GM12878 (cell line): ENCODE data around the gene MAD2L1BP. TPM values are rescaled to one million over a fixed set of nuclear protein-coding genes. Genes with fewer than 3 reads are reported as not detected.
"Not testable (repeated sequence)": the region's sequence is repeated elsewhere in the genome, so short reads cannot be mapped to it uniquely, and the experiment has no call there.

Source experiments
- ATAC-seq: fragments of 200-7000 bp; cut with Tn5 transposase; 3 replicates; pipeline ENCODE4 v1.9.1; 2020; ENCODE audit warnings: mild to moderate bottlenecking, moderate library complexity
- BruUV-seq: library from RNA; stranded (reverse); fragments of 400-500 nt; replicated peaks from 2 replicates; lab custom pipeline; 2021; lab: Mats Ljungman, UMichigan
- CTCF ChIA-PET: fragments of 300-600 bp; sonication (Branson Sonifier 250); formaldehyde crosslinking; extraction: SDS; loops from one replicate; lab custom pipeline; 2021; ENCODE audit warnings: inconsistent platforms; lab: Yijun Ruan, JAX
- POLR2A ChIA-PET: fragments of 350-600 bp; formaldehyde crosslinking; extraction: SDS; loops from one replicate; lab custom pipeline; 2021; ENCODE audit warnings: inconsistent platforms; lab: Charles Lee
- RAD21 ChIA-PET: fragments of 300-600 bp; sonication (Branson Sonifier 250); formaldehyde crosslinking; loops from one replicate; lab custom pipeline; 2023; ENCODE audit warnings: antibody characterized with exemption; ENCODE audit not compliant: unreplicated experiment; lab: Charles Lee
- SMC1A ChIA-PET: fragments of 300-600 bp; sonication (Branson Sonifier 250); formaldehyde crosslinking; loops from one replicate; lab custom pipeline; 2023; ENCODE audit not compliant: unreplicated experiment, uncharacterized antibody; lab: Charles Lee
- DNase-seq: peaks from one replicate; pipeline ENCODE4 v3.0.0-alpha.2; 2011; ENCODE audit warnings: low read depth, low spot score
- FAIRE-seq: peaks from 3 replicates; lab custom pipeline; 2011; peaks lifted over from hg19 to GRCh38; lab: Jason Lieb, UNC
- H2AFZ ChIP-seq: 2 replicates; pipeline ENCODE4 v1.6.0; 2011; ENCODE audit warnings: low read depth, low read length, control low read depth; ENCODE audit not compliant: control insufficient read depth
- H3K27ac ChIP-seq: 2 replicates; pipeline ENCODE4 v1.5.1; 2011; ENCODE audit warnings: control low read depth; ENCODE audit not compliant: control insufficient read depth, insufficient read depth
- H3K27me3 ChIP-seq, 2 experiments: replicated peaks in 1 of 2; 2 replicates each; pipeline versions ENCODE4 v1.6.0 to v1.6.1; 2011; ENCODE audit warnings: low read length in 1 of 2; ENCODE audit not compliant: control insufficient read depth in 2 of 2, insufficient read depth in 2 of 2
- H3K36me3 ChIP-seq, 2 experiments: 2 replicates each; pipeline ENCODE4 v1.5.1; 2011; ENCODE audit warnings: low read length in 1 of 2; ENCODE audit not compliant: control insufficient read depth in 2 of 2, insufficient read depth in 2 of 2
- H3K4me1 ChIP-seq: 2 replicates; pipeline ENCODE4 v1.6.1; 2011; ENCODE audit warnings: mild to moderate bottlenecking, low read length, moderate library complexity, mixed read lengths; ENCODE audit not compliant: control insufficient read depth, insufficient read depth
- H3K4me2 ChIP-seq: 2 replicates; pipeline ENCODE4 v1.6.0; 2011; ENCODE audit warnings: control low read depth; ENCODE audit not compliant: control insufficient read depth, insufficient read depth
- H3K4me3 ChIP-seq: fragments of 200-600 bp; sonication (generic); 2 replicates; pipeline ENCODE4 v1.5.1; 2016
- H3K79me2 ChIP-seq: 2 replicates; pipeline ENCODE4 v1.6.0; 2011; ENCODE audit warnings: low read length; ENCODE audit not compliant: control insufficient read depth, insufficient read depth
- H3K9ac ChIP-seq: 2 replicates; pipeline ENCODE4 v1.8.0; 2011; ENCODE audit warnings: low read length, control low read depth, mixed read lengths; ENCODE audit not compliant: control insufficient read depth, insufficient read depth
- H3K9me3 ChIP-seq: replicated peaks from 3 replicates; pipeline ENCODE4 v1.5.1; 2011; ENCODE audit warnings: mild to moderate bottlenecking, low read length; ENCODE audit not compliant: control insufficient read depth, insufficient read depth
- H4K20me1 ChIP-seq: 2 replicates; pipeline ENCODE4 v1.6.0; 2011; ENCODE audit not compliant: control insufficient read depth, insufficient read depth
- BRCA1 ChIP-seq: IDR thresholded peaks from 2 replicates; pipeline ENCODE4 v1.6.1; 2011; ENCODE audit warnings: low read depth, low read length, improper control_type of control experiment
- EGR1 ChIP-seq, 2 experiments: IDR thresholded peaks; 1 replicate in 1 of 2; 2 replicates in 1 of 2; pipeline ENCODE4 v1.6.1; 2011 to 2012; ENCODE audit warnings: low read depth in 2 of 2, low read length in 2 of 2, borderline replicate concordance in 1 of 2, mild to moderate bottlenecking in 1 of 2, moderate library complexity in 1 of 2
- HDAC6 ChIP-seq: fragments of 200-600 bp; sonication (generic); IDR thresholded peaks from one replicate; pipeline ENCODE4 v1.8.0; 2017; ENCODE audit warnings: antibody characterized with exemption; ENCODE audit not compliant: unreplicated experiment
- HDGF ChIP-seq: fragments of 450-650 bp; IDR thresholded peaks from 2 replicates; pipeline ENCODE4 v1.6.1; 2016; ENCODE audit warnings: antibody characterized with exemption
- MEF2A ChIP-seq: IDR thresholded peaks from 2 replicates; pipeline ENCODE4 v1.6.1; 2011; ENCODE audit warnings: low read depth, mild to moderate bottlenecking, low read length, moderate library complexity; ENCODE audit not compliant: insufficient read depth
- NFYB ChIP-seq: IDR thresholded peaks from 2 replicates; pipeline ENCODE4 v1.6.1; 2011; ENCODE audit warnings: low read depth, mild to moderate bottlenecking, low read length, improper control_type of control experiment, moderate library complexity; ENCODE audit not compliant: insufficient read depth
- SMAD5 ChIP-seq: IDR thresholded peaks from 2 replicates; pipeline ENCODE4 v1.6.1; 2016; ENCODE audit warnings: antibody characterized with exemption, low read depth
- SP1 ChIP-seq: IDR thresholded peaks from one replicate; pipeline ENCODE4 v1.6.1; 2011; ENCODE audit warnings: low read depth, low read length
- ZSCAN29 ChIP-seq: fragments of 450-650 bp; IDR thresholded peaks from 2 replicates; pipeline ENCODE4 v1.6.1; 2017; ENCODE audit warnings: mild to moderate bottlenecking, moderate library complexity
- WGBS: methylation state at CpG from one replicate; pipeline ENCODE4 v1.1.6; 2016; ENCODE audit warnings: low lambda C conversion rate; ENCODE audit not compliant: insufficient replicate concordance, insufficient coverage; ENCODE audit errors: missing lambda C conversion rate; 5-methylcytosine and 5-hydroxymethylcytosine counted together
- in situ Hi-C: fragments of 300-500 bp; cut with MboI; formaldehyde crosslinking; loops from 9 replicates; pipeline ENCODE4 v1.14.3; 2018; ENCODE audit warnings: mixed read lengths
- intact Hi-C: fragments of 100-400 bp; cut with micrococcal nuclease; formaldehyde crosslinking; loops from one replicate; pipeline ENCODE4 v1.14.2; 2022; ENCODE audit not compliant: unreplicated experiment
- polyA plus RNA-seq, 11 experiments: library from polyadenylated mRNA; depleted of rRNA in 4 of 11; unstranded in 6 of 11; stranded (reverse) in 5 of 11; fragments of >200 nt; fragmentation: Nextera tagmentation in 4 of 11; fragmentation: Illumina TruSeq in 1 of 11; extraction: Ambion mirVana in 4 of 11; extraction: Trizol in 1 of 11; gene quantifications; 1 replicate in 1 of 11; 2 replicates in 10 of 11; pipeline versions ENCODE4 v1.2.1 to v1.2.3, GENCODE V29; 2011 to 2016; ENCODE audit warnings: inconsistent platforms in 2 of 11, missing spikeins in 2 of 11, low read depth in 1 of 11
- total RNA-seq, 4 experiments: library from RNA; depleted of rRNA in 3 of 4; stranded (reverse); fragments of >200 nt in 3 of 4; fragmentation: Illumina TruSeq in 1 of 4; extraction: Trizol in 1 of 4; gene quantifications; 2 replicates each; pipeline versions ENCODE4 v1.2.1 to v1.2.3, GENCODE V29; 2013 to 2021
- TF ChIP-seq, protein P1 (sequence below): IDR thresholded peaks from 2 replicates; pipeline ENCODE4 v1.6.1; 2012; ENCODE audit warnings: low read depth, low read length, improper control_type of control experiment

MAD2L1BP gene
- total and polyA plus RNA-seq, 10 of the 15 experiments (the other 5 are each of a cell fraction or from before 2014, with no cell fraction given), result 39.2 to 155 (median 60.3) TPM

GRCh38 chr6:43630980-43631619 is 4.5 kb upstream of the MAD2L1BP start (continued):
- no peak for TF ChIP-seq HDGF
- no peak for TF ChIP-seq MEF2A
- no peak for TF ChIP-seq EGR1 (IDR thresholded peaks at IDR 0.05; ENCODE audit: borderline replicate concordance in 1 of 2, low read depth in 2 of 2, low read length in 2 of 2)
- TF ChIP-seq SP1, result no peak
- no peak for TF ChIP-seq HDAC6
- no peak for TF ChIP-seq BRCA1
- TF ChIP-seq, protein P1, sequence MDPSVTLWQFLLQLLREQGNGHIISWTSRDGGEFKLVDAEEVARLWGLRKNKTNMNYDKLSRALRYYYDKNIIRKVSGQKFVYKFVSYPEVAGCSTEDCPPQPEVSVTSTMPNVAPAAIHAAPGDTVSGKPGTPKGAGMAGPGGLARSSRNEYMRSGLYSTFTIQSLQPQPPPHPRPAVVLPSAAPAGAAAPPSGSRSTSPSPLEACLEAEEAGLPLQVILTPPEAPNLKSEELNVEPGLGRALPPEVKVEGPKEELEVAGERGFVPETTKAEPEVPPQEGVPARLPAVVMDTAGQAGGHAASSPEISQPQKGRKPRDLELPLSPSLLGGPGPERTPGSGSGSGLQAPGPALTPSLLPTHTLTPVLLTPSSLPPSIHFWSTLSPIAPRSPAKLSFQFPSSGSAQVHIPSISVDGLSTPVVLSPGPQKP, result no peak
- no peak for TF ChIP-seq NFYB
- no peak for TF ChIP-seq ZSCAN29
- TF ChIP-seq SMAD5, result no peak

GRCh38 chr6:43633002-43633401 is 2.6 kb upstream of the MAD2L1BP start:
- Histone ChIP-seq H3K79me2 (peaks cover 27% of the 10 kb centered on the region), H3K4me1 (peaks cover 16% of the 10 kb centered on the region)
- H3K36me3 ChIP-seq, CTCF ChIA-PET, H4K20me1 ChIP-seq, DNase-seq, H3K9ac ChIP-seq, H3K27me3 ChIP-seq, SMC1A ChIA-PET, FAIRE-seq, H3K4me3 ChIP-seq, ATAC-seq, in situ Hi-C loops, H3K4me2 ChIP-seq, BruUV-seq, H2AFZ ChIP-seq, H3K9me3 ChIP-seq, intact Hi-C loops, H3K27ac ChIP-seq: not testable (repeated sequence)
- RAD21 ChIA-PET, result interaction anchor here (0.7 kb wide), 1 partner anchor 451 kb away, joined by 3 read pairs; the partner anchor contains the start of gene CUL9
- POLR2A ChIA-PET, result interaction anchor here (0.6 to 0.7 kb wide), 3 partner anchors 17 to 362 kb away, joined by 3 to 4 read pairs (median 4); no protein-coding TSS in a partner anchor
- 61% methylated on average over 6 of the region's 7 CpGs for WGBS
